ENCODE data around the gene DFFA.

DNA sequence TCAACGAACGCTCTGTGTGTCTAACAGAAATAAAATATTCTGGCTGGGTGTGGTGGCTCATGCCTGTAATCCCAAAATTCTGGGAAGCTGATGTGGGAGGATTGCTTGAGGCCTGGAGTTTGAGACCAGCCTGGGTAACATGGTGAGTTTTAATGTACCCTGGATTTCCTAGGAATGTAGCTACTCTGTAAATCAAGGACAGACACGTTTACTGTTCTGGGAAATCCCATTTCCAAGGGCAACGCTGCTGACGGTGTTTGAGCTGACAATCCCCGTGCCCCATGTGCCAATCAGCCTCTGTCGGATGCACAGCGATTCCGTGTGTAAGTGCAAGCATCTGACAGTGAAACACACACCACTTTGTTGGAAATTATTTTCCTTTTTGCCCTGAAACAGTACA, 14.5 kb downstream of the DFFA start:
- TF ChIP-seq, protein P1, sequence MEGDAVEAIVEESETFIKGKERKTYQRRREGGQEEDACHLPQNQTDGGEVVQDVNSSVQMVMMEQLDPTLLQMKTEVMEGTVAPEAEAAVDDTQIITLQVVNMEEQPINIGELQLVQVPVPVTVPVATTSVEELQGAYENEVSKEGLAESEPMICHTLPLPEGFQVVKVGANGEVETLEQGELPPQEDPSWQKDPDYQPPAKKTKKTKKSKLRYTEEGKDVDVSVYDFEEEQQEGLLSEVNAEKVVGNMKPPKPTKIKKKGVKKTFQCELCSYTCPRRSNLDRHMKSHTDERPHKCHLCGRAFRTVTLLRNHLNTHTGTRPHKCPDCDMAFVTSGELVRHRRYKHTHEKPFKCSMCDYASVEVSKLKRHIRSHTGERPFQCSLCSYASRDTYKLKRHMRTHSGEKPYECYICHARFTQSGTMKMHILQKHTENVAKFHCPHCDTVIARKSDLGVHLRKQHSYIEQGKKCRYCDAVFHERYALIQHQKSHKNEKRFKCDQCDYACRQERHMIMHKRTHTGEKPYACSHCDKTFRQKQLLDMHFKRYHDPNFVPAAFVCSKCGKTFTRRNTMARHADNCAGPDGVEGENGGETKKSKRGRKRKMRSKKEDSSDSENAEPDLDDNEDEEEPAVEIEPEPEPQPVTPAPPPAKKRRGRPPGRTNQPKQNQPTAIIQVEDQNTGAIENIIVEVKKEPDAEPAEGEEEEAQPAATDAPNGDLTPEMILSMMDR (IDR thresholded peaks at IDR 0.05; ENCODE audit: low read depth, low read length), result no peak
- TF ChIP-seq POLR2A (IDR thresholded peaks at IDR 0.05; ENCODE audit: extremely low read depth, insufficient read length) (no peak), MYC (IDR thresholded peaks at IDR 0.05; ENCODE audit: low read depth, low read length) (no peak)
